GM12865 (cell line): Measurements from ENCODE around the gene NXT1.
"Not testable (repeated sequence)": the region's sequence is repeated elsewhere in the genome, so short reads cannot be mapped to it uniquely, and the experiment has no call there.

Source experiments
- DNase-seq: peaks from one replicate; pipeline ENCODE4 v3.0.0; 2010; ENCODE audit warnings: low read depth
- H3K4me3 ChIP-seq: 2 replicates; pipeline ENCODE4 v1.5.1; 2011; ENCODE audit warnings: mild to moderate bottlenecking, low read depth, low read length, control low read depth
- TF ChIP-seq, protein P1 (sequence below): IDR thresholded peaks from 2 replicates; pipeline ENCODE4 v1.5.1; 2011; ENCODE audit warnings: low read length, control low read depth, low read depth, inconsistent platforms; ENCODE audit not compliant: insufficient read depth; ENCODE audit errors: missing control alignments

The NXT1 gene

DNA sequence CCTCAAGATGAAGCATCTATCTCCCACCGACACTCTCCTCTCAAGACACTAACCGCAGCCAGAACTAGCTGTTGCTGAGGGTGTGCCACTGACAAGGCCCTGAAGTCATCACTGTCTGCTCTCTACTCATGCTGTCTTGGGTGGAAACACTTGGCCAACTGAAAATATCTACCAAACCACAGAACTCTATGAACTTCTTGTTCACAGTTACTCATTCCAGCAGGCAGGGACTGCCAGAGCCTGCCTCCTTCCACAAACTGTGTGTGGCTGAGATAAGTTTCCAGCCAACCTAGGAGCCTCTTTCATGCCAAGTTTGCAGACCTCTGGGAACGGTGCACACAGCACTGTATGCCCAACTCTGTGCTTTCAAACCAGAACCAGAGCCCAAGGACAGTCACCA, 45.5 kb upstream of the NXT1 start:
- H3K4me3 ChIP-seq, result no peak overlapping the region
- TF ChIP-seq, protein P1, sequence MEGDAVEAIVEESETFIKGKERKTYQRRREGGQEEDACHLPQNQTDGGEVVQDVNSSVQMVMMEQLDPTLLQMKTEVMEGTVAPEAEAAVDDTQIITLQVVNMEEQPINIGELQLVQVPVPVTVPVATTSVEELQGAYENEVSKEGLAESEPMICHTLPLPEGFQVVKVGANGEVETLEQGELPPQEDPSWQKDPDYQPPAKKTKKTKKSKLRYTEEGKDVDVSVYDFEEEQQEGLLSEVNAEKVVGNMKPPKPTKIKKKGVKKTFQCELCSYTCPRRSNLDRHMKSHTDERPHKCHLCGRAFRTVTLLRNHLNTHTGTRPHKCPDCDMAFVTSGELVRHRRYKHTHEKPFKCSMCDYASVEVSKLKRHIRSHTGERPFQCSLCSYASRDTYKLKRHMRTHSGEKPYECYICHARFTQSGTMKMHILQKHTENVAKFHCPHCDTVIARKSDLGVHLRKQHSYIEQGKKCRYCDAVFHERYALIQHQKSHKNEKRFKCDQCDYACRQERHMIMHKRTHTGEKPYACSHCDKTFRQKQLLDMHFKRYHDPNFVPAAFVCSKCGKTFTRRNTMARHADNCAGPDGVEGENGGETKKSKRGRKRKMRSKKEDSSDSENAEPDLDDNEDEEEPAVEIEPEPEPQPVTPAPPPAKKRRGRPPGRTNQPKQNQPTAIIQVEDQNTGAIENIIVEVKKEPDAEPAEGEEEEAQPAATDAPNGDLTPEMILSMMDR, result no peak
- no peak for DNase-seq

DNA sequence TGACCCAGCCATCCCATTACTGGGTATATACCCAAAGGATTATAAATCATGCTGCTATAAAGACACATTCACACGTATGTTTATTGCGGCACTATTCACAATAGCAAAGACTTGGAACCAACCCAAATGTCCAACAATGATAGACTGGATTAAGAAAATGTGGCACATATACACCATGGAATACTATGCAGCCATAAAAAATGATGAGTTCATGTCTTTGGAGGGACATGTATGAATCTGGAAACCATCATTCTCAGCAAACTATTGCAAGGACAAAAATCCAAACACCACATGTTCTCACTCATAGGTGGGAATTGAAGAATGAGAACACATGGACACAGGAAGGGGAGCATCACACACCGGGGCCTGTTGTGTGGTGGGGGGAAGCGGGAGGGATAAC, 43.2 kb upstream of the NXT1 start:
- not testable (repeated sequence) for H3K4me3 ChIP-seq, DNase-seq

DNA sequence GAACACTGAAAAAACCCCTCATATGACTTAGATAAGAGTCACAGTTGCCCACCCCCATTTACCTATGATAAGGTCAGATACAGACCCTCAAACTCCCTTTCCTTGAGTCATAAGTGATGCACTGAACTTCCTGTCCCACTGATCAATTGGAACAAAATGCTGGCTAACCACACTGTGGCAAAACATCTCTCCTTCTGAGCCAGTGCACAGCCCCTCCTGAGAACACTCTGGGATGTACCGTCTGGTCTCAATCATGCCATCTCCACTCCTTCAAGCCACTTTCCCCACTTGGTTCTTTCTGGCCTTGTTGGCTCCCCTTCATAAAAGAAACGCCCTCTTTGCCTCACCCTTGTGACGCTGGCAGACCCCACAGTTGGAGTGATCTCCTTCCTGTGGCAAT, 42.6 kb upstream of the NXT1 start:
- DNase-seq, result no peak
- TF ChIP-seq, protein P1, result no peak
- H3K4me3 ChIP-seq, result no peak overlapping the region

DNA sequence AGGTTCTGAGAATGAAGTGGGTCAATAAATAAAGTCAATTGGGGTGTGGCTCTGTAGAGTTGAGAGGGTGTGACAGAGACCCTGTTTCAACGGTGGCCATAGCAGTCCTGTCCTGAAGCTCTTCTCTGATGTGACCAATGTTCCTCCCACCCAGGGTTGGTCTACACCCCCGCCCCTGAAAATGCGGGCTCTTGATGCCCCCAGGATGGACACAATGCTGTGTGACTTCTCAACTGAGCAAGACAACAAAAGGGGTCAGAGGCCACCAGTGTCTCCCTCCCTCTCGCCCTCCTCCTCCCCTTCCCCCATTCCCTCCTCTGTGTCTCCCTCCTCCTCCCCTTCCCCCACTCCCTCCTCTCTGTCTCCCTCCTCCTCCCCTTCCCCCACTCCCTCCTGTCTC, 41.7 kb upstream of the NXT1 start:
- TF ChIP-seq, protein P1, result no peak

DNA sequence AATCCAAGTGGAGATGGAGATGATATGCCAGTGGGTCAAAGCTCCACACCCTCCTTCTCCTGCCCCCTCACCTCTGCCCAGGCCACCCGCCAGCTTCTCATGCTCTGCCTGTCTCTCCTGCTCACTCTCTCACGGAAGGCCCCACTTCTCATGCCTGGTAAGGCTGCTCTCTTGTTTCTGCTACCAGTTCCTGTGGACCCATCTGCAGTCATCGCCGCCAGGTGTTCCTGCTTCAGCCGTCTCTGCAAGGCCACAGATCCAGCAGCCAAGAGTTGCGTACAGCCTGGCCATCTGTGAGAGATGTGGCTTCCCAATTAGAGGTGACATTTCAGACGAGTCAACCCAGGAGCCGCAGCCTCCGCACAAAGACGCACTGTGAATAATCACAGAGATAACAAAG, 40.8 kb upstream of the NXT1 start:
- DNase-seq, result no peak
- TF ChIP-seq, protein P1, result no peak
- H3K4me3 ChIP-seq, result no peak overlapping the region

More for the DNA sequence above, 41.7 kb upstream of the NXT1 start:
- H3K4me3 ChIP-seq, result no peak overlapping the region
- no peak for DNase-seq

DNA sequence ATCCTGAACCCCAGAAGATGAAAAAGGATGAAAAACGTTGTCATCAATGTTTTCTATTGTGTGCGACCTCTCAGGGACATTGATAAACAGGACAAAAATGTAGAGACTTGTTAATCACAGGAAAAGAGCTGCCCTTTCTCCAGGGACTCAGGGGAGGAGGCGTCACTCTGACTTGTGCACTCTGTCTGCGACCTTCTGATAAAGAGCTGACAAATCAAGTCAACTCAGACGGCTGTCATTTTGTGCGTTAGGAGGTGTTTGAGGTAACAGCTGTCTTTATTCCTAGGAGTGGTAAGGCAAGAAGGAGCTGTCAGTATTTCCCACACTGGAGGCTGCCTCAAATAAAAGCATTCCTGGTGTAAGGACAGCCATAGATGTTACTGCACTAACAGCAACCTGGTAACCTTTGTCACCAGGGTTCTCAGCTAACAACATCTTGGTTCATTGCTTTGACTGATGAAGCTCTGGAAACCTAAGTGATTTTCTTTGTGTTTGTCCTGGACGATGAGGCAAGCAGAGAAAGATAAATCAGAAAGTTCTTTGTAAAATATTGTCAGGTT, 38.6 kb upstream of the NXT1 start:
- TF ChIP-seq, protein P1, result no peak
- no peak for DNase-seq
- no peak overlapping the region for H3K4me3 ChIP-seq

DNA sequence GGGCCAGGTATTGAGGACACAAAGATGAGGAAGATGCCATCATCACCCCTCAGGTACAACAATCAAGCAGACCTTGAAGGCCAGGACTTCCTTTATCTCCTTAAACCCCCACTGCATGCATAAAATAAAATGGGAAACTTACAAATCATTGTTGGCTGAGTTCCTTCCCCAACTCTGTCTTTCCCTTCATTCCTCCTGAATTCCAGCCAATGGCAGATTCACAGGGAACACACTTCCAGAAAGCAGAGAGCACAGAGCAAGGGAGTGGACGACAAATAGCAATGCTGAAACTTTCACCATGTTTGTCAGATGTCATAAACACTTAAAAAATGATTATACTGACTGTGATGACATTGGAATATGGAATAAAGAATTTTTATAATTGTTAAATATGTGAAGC, 37.3 kb upstream of the NXT1 start:
- DNase-seq, result no peak
- TF ChIP-seq, protein P1, result no peak
- H3K4me3 ChIP-seq, result no peak overlapping the region
